GM18861 (cell line): ENCODE results near the gene ZNF319.

Experiments used
- ATAC-seq: cut with Tn5 transposase; IDR thresholded peaks from one replicate; pipeline ENCODE4 v1.9.1; 2021; ENCODE audit not compliant: unreplicated experiment

The ZNF319 gene

GRCh38 chr16:58037365-58038057, 37.0 kb upstream of the ZNF319 start:
- ATAC-seq: no peak

- ATAC-seq: no peak
Observed at GRCh38 chr16:58036943-58037342, 36.5 kb upstream of the ZNF319 start.

- ATAC-seq: no peak
Observed at GRCh38 chr16:58035356-58036170, 35.1 kb upstream of the ZNF319 start.

- no peak for ATAC-seq
Observed at GRCh38 chr16:58034774-58035173, 34.3 kb upstream of the ZNF319 start.

- no peak for ATAC-seq
Observed at GRCh38 chr16:58034128-58034685, 33.7 kb upstream of the ZNF319 start.

GRCh38 chr16:58032710-58033293, 32.3 kb upstream of the ZNF319 start:
- no peak for ATAC-seq

- ATAC-seq: no peak
Observed at GRCh38 chr16:58031016-58031800, 30.7 kb upstream of the ZNF319 start.

GRCh38 chr16:58030136-58030840, 29.8 kb upstream of the ZNF319 start:
- ATAC-seq: no peak

- no peak for ATAC-seq
Observed at GRCh38 chr16:58029410-58029809, 28.9 kb upstream of the ZNF319 start.

GRCh38 chr16:58028541-58029070, 28.1 kb upstream of the ZNF319 start:
- ATAC-seq: no peak

- ATAC-seq: no peak
Observed at GRCh38 chr16:58027916-58028455, 27.5 kb upstream of the ZNF319 start.

- no peak for ATAC-seq
Observed at GRCh38 chr16:58027161-58027915, 26.9 kb upstream of the ZNF319 start.

GRCh38 chr16:58026705-58027160, 26.3 kb upstream of the ZNF319 start:
- ATAC-seq: no peak

- ATAC-seq: no peak
Observed at GRCh38 chr16:58026139-58026704, 25.8 kb upstream of the ZNF319 start.

GRCh38 chr16:58025351-58026138, 25.1 kb upstream of the ZNF319 start, which contains the start of gene MMP15:
MMP15 (plus strand) TSS chr16:58025754; CDS start chr16:58026351, 597 bp downstream.
- no peak for ATAC-seq

GRCh38 chr16:58024486-58025350, 24.2 kb upstream of the ZNF319 start:
- no peak for ATAC-seq
